ENCODE data around the gene TRPM2.

Gene TRPM2

DNA sequence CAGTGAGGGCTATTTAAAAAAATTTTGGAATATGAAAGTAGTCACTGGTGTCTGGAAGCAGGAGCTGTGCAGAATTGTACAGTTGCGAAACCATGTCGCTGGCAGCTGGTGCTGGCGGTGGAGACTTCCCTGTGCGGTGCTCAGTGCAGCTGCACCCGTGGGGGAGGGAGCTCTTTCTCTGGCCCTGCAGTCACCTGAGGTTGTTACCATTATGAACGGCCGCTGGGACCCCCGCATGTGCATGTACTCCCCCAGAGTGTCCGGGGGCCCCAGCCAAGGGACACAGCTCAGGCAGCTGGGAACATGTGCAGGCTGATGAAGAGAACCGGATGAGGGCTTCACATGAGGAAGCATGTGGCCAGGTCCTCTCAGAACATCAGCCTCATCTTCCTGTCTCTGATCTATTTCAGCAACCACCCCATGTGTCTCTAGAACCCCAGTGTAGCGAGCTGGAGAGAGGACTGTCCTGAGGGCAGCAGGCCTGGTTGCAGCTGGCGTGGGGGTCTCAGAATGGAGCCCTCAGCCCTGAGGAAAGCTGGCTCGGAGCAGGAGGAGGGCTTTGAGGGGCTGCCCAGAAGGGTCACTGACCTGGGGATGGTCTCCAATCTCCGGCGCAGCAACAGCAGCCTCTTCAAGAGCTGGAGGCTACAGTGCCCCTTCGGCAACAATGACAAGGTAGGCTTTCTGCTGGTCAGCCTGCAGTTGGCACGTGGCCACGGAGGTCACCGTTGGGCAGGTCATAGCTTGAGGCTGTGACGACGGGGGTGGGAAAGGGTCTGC is at the start of gene TRPM2:
TRPM2 (plus strand) TSS at position 431 of the 780 bp plus-strand sequence; CDS start at position 511, 80 bp downstream.
- no peak for DNase-seq (ENCODE audit: low read depth)

DNA sequence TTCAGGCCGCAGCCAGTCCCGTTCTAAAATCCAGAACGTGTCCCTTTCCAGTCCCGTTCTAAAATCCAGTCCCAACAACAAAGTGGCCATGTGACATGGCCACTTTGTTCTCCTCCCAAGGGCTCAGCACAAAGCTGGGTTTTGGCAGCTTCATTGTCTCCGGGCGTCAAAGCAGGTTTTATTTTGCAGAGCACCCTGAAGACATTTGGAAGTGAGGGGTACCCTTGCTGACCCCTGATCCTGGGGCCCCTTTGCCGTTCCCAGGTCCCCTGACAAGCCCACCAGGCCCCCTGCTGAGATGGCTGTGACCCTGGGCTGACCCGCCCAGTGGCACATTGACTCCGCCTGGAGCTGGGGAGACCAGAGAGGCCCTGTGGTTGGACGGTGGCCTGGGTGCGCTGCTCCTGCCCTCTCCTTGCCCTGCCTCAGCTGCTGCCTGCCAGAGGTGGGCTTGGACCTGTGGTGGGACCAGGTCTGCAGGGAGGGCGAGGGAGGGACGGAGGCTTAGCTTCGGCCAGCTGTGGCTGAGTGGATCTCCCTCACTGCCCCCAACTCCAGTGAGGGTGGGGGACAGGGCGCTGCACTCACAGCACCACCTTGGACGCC is 49.3 kb upstream of the TRPM2 start:
- DNase-seq (ENCODE audit: low read depth): no peak

GRCh38 chr21:44304877-44305293 is 48.5 kb upstream of the TRPM2 start:
- DNase-seq (ENCODE audit: low read depth): no peak

DNA sequence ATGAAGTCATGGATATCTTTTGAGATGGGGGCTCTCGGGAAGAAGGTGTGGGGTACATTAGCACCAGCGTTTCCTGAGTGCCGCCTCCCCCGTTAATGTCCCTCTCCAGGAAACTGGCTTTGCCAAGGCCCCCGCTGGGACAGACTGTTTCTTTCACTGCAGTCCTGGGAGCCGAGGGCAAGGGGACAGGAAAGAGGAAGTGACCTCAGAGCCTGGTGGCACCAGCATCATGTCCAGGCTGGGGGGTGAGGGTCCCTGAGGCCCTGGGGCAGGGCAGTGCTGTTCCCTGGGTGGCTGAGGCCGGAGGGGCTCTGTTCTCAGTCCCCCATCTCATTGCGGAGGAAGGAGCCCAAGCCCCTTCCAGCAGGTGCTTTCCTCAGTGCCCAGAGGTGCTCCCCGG is 47.7 kb upstream of the TRPM2 start:
- no peak for DNase-seq (ENCODE audit: low read depth)

- DNase-seq (ENCODE audit: low read depth): no peak
Measured at GRCh38 chr21:44306936-44307704, 46.3 kb upstream of the TRPM2 start.

- DNase-seq (ENCODE audit: low read depth): no peak
Measured at GRCh38 chr21:44310628-44311507, 42.6 kb upstream of the TRPM2 start.

GRCh38 chr21:44312089-44312488 is 41.3 kb upstream of the TRPM2 start:
- DNase-seq (ENCODE audit: low read depth): no peak

DNA sequence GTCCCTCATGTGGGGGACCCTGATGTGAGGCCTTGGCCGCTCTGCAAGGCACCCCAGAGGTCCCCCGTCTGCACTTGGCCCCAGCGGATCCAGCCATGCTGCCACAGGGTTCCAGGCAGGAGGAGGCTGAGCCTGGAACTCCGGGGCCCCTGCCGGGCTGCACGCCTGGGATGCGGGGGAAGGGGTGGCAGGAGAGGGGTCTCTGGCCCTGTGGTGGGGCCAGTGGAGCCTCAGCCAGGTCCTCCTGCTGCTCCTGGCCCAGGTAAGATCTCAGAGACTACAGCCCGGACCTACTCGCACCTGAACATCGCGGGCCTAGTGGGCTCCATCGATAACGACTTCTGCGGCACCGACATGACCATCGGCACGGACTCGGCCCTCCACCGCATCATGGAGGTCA is 40.7 kb upstream of the TRPM2 start:
- no peak for DNase-seq (ENCODE audit: low read depth)

GRCh38 chr21:44313451-44313850 is 40.0 kb upstream of the TRPM2 start:
- DNase-seq (ENCODE audit: low read depth): no peak

GRCh38 chr21:44314128-44314527 is 39.3 kb upstream of the TRPM2 start:
- DNase-seq (ENCODE audit: low read depth): no peak

DNA sequence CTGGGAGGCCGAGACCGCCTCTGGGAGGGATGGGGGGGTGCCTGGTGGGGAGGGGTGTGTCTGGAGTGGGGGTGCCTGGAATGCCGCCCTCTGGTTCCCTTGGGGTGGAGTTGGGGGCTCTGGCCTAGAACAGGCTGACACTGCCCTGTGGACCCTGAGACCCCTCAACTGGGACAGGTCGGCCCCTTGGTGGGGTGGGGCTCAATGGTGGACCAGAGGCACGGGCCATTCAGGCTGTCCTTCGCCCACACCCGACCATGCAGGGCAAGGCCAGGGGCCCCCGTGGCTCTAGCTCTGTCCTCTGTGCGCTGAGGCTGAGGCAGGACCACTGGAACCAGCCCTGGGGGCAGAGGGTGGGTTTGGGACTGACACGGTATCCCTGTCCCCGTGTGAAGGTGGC is 38.9 kb upstream of the TRPM2 start:
- no peak for DNase-seq (ENCODE audit: low read depth)

GRCh38 chr21:44315691-44316203 is 37.7 kb upstream of the TRPM2 start:
- DNase-seq (ENCODE audit: low read depth): no peak

DNA sequence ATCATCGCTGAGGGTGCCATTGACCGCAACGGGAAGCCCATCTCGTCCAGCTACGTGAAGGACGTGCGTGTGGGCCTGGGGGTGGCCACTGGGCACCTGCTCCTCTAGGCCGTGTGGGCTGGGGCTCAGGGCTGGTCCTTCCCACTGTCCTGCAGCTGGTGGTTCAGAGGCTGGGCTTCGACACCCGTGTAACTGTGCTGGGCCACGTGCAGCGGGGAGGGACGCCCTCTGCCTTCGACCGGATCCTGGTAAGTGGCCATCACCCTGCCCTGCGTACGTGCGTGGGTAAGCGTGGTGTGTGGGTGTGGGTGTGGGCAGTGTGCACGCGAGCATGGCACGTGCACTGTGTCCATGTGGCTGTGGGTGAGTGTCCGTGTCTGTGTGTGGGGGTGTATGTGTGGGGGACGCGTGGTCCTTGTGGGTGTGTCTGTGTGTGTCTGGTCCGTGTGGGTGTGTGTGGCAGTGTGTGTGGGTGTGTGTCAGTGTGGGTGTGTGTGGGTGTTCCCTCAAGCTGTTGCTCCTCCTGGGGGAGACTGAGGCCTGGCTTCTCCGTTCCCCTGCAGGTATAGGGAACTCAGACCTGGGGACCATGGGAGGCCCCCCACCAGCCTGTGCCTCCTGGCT is 37.0 kb upstream of the TRPM2 start:
- no peak for DNase-seq (ENCODE audit: low read depth)

DNA sequence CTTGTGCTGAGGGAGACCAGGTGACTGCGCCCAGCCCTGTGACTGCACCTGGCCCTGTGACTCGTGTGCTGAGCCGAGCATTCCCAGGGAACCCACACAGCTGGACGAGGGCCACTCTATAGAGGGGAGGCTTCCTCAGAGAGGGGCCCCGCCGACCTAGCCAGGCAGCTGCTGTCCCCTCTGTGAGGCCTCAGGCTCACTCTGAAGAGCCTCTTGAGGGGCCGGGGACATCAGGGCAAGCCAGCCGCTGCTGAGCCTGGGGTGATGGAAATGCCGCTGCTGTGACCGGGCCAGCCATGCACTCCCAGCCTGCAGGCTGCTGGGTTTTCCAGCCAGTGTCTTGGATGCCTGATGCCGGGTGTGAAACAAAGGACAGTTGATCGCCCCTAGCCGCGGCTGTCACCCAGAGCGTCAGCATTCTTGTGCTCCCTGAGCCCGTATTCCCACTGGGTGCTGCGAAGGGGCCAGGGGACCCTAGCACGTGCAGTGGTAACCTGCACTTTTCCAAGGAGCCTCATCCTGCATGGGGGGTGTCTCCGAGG is 36.1 kb upstream of the TRPM2 start:
- no peak for DNase-seq (ENCODE audit: low read depth)

DNA sequence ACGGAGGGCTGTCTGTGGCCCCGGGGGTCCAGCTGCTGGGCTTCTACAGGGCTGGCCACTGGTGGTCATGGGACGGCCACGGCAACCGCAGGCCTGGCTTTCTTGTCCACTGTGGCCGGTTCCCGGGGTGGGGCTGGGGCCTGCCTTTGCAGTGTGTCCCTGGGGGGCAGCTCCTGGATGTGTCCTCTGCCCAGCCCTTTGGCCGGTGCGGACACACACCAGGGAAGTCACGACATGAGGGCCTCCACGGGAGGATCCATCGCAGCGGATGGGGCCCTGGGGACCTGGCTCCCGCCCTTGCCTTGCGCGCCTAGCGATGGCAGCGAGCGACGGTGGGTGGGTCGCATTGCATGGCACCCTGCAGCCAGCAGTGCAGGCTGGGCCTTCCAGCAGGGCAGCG is 35.5 kb upstream of the TRPM2 start:
- no peak for DNase-seq (ENCODE audit: low read depth)

DNA sequence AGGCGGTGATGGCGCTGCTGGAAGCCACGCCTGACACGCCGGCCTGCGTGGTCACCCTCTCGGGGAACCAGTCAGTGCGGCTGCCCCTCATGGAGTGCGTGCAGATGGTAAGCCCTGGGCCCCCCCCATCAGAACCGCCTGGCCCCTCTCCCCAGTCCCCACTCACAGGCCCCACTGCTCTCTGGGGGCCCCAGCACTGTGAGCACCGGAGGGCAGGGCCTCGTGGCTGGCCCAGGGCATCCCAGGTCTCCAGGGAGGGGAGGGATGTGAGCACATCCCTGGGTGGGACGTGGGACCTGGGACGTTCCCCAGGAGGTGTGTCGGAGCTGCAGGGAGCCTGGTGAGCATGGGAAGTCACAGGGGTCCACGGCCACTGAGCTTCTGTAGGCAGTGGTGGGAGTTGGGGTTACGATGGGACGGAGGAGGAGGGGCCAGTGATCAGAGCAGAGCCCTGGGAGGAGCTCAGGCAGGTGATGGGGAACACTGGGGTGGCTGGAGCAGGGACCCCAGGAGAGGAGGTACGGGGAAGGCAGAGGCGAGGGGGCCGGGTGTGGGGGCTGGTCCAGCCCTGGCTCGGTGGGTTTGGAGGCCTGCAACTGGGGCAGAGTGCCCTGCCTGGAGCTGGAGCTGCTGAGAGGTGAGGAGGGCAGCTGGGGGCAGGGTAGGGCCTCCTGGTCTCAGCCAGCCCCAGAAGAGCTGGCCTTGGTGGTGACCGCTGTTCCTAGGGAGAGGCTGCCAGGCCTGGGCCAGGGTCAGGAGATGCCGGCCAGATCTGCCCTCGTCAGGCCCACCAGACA is 34.7 kb upstream of the TRPM2 start:
- no peak for DNase-seq (ENCODE audit: low read depth)

GRCh38 chr21:44319407-44320065 is 33.9 kb upstream of the TRPM2 start:
- DNase-seq (ENCODE audit: low read depth): no peak

DNA sequence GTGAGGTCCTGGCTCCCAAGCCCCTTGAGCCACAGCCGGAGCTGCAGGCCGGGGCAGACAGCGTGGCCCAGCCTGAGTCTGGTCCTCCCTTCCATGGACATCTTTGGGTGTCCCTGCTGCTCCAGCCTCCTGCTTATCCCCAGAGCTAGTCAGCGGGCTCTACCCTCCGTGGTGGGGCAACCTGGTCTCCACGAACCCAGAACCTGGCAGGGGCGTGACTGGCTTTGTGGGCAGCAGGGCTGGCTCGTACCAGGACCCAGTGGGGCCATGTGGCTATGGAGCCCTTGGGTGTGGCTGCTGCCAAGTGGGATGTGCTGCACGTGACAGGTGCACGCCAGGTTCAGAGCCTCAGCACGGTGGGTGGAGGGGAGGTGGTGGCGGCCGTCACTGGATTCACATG is 32.6 kb upstream of the TRPM2 start:
- DNase-seq (ENCODE audit: low read depth): no peak

DNA sequence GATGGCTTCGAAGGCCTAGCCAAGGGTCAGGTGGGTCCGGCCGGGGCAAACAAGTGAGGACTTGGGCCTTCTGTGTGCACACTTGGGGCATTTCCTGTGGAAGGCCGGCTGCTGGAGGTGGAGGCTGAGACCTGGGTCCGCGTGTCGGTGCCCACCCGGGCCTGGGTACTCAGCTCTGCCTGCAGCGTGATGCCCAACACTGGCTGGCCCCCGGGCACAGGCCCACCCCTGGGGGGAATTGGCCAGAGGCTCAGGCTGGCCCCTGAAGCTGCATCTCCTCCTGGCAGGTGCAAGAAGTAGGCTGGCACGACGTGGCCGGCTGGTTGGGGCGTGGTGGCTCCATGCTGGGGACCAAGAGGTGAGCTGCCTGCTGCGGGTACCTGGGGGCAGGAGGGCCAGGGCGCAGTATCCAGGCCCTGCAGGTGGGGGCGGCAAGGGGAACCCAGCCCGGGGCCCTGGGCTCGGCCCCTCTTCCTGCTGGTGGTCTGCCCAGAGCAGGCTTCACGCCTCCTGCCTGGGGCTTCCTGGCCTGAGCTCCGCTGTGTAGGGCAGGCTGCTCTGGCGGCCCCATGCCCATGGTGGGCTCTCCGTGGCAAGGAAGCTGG is 31.5 kb upstream of the TRPM2 start:
- no peak for DNase-seq (ENCODE audit: low read depth)
